ENCODE data around the gene PEPD. TPM values are rescaled to one million over a fixed set of nuclear protein-coding genes. Genes with fewer than 3 reads are reported as not detected.

Gene PEPD
- total and polyA plus RNA-seq, 2 of the 4 experiments (the other 2 are of a cell fraction): 36.7 to 88.4 TPM

GRCh38 chr19:33429891-33430673 lies 91.5 kb downstream of the PEPD start:
- no peak overlapping the region for H3K4ac ChIP-seq (ENCODE audit: low read depth, low read length)
- ATAC-seq (ENCODE audit: low read depth): no peak
- dilution Hi-C loops (cut with HindIII; ENCODE audit: low sequenced_read_pairs, unreplicated experiment) (no loop called here), in situ Hi-C loops (cut with MboI; ENCODE audit: low sequenced_read_pairs) (loop anchor here (5.0 kb wide), 1 partner anchor 342 kb away; no protein-coding TSS in a partner anchor), intact Hi-C loops (cut with micrococcal nuclease) (loop anchor here (1.0 kb wide), 1 partner anchor 341 kb away; no protein-coding TSS in a partner anchor)
- no peak overlapping the region for H3K4me2 ChIP-seq (ENCODE audit: low read depth, low read length)
- H3K9me1 ChIP-seq (ENCODE audit: insufficient read depth, low read length): peaks cover 5% of the 10 kb centered on the region; the same call in 1 of the 2 replicates
- H2AK9ac ChIP-seq (replicated peaks; ENCODE audit: low read depth, low read length, poor library complexity): no peak overlapping the region
- POLR2A ChIA-PET (ENCODE audit: unreplicated experiment): no interaction called here
- WGBS, 2 experiments (ENCODE audit: extremely low coverage in 2 of 2, insufficient read length in 1 of 2): no CpG with 5 or more reads among the region's 17 CpGs
- no peak overlapping the region for H3K14ac ChIP-seq (replicated peaks; ENCODE audit: low read depth, low read length)
- no peak overlapping the region for H3K18ac ChIP-seq (ENCODE audit: low read depth, low read length)
- H3K9me3 ChIP-seq (ENCODE audit: control insufficient read depth, insufficient read depth, low read length): no peaks in the 10 kb centered on the region
- H3K27me3 ChIP-seq (ENCODE audit: control insufficient read depth, insufficient read depth, low read length): no peaks in the 10 kb centered on the region
- H2AK5ac ChIP-seq (ENCODE audit: low read depth, low read length): no peak overlapping the region
- no peak overlapping the region for H2BK15ac ChIP-seq (ENCODE audit: low read depth, low read length)
- no peak overlapping the region for H2BK120ac ChIP-seq (ENCODE audit: low read depth, low read length)
- no peak overlapping the region for H2AFZ ChIP-seq (replicated peaks; ENCODE audit: low read length, poor library complexity)
- H3K79me1 ChIP-seq (ENCODE audit: low read depth in 1 of 2, low read length in 2 of 2): no peaks in the 10 kb centered on the region
- H3K4me3 ChIP-seq (ENCODE audit: insufficient read depth, low read depth, low read length): no peak overlapping the region
- H3K27ac ChIP-seq (ENCODE audit: insufficient read depth, low read length): no peak overlapping the region
- TF ChIP-seq RFX5 (IDR thresholded peaks at IDR 0.05; ENCODE audit: low read depth, low read length) (no peak), MXI1 (IDR thresholded peaks at IDR 0.05; ENCODE audit: borderline replicate concordance, low read depth, low read length) (no peak), MAZ (IDR thresholded peaks at IDR 0.05; ENCODE audit: borderline replicate concordance, low read depth, low read length) (no peak), FOS (IDR thresholded peaks at IDR 0.05; ENCODE audit: low read depth, low read length) (no peak), POLR2A (IDR thresholded peaks at IDR 0.05; ENCODE audit: low read depth, low read length) (no peak), ELK1 (IDR thresholded peaks at IDR 0.05; ENCODE audit: borderline replicate concordance, low read depth, low read length) (no peak), RAD21 (IDR thresholded peaks at IDR 0.05; ENCODE audit: low read length) (no peak), MAFK (IDR thresholded peaks at IDR 0.05; ENCODE audit: low read depth, low read length) (no peak), SMC3 (IDR thresholded peaks at IDR 0.05; ENCODE audit: low read depth, low read length) (no peak), CHD1 (IDR thresholded peaks at IDR 0.05; ENCODE audit: low read depth, low read length) (no peak), CEBPB (IDR thresholded peaks at IDR 0.05; ENCODE audit: low read depth, low read length) (no peak), RCOR1 (IDR thresholded peaks at IDR 0.05; ENCODE audit: insufficient replicate concordance, low read length) (no peak)
- TF ChIP-seq, protein P1, sequence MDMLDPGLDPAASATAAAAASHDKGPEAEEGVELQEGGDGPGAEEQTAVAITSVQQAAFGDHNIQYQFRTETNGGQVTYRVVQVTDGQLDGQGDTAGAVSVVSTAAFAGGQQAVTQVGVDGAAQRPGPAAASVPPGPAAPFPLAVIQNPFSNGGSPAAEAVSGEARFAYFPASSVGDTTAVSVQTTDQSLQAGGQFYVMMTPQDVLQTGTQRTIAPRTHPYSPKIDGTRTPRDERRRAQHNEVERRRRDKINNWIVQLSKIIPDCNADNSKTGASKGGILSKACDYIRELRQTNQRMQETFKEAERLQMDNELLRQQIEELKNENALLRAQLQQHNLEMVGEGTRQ (IDR thresholded peaks at IDR 0.05; ENCODE audit: low read depth, low read length): no peak
- TF ChIP-seq, protein P2, sequence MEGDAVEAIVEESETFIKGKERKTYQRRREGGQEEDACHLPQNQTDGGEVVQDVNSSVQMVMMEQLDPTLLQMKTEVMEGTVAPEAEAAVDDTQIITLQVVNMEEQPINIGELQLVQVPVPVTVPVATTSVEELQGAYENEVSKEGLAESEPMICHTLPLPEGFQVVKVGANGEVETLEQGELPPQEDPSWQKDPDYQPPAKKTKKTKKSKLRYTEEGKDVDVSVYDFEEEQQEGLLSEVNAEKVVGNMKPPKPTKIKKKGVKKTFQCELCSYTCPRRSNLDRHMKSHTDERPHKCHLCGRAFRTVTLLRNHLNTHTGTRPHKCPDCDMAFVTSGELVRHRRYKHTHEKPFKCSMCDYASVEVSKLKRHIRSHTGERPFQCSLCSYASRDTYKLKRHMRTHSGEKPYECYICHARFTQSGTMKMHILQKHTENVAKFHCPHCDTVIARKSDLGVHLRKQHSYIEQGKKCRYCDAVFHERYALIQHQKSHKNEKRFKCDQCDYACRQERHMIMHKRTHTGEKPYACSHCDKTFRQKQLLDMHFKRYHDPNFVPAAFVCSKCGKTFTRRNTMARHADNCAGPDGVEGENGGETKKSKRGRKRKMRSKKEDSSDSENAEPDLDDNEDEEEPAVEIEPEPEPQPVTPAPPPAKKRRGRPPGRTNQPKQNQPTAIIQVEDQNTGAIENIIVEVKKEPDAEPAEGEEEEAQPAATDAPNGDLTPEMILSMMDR (conservative IDR thresholded peaks at IDR 0.05; ENCODE audit: low read depth, low read length): no peak
- H2BK5ac ChIP-seq (ENCODE audit: low read depth, low read length, poor library complexity, severe bottlenecking): no peak overlapping the region
- H3K9ac ChIP-seq (ENCODE audit: low read depth, low read length): no peak overlapping the region
- H4K20me1 ChIP-seq (ENCODE audit: insufficient read depth, low read length): 0 out of 2 replicates have a peak, but pooled peaks cover 4% of the 10 kb centered on the region
- BruUV-seq (replicated peaks): no TSS peak
- no peaks in the 10 kb centered on the region for H3K36me3 ChIP-seq (ENCODE audit: control insufficient read depth, insufficient read depth, low read length)
- H3K23ac ChIP-seq (ENCODE audit: low read depth, low read length): no peak overlapping the region
- no peak overlapping the region for H4K8ac ChIP-seq (ENCODE audit: low read depth in 2 of 2, low read length in 2 of 2)
- peaks cover 5% of the 10 kb centered on the region; the same call in 1 of the 2 replicates for H3K4me1 ChIP-seq (ENCODE audit: control insufficient read depth, insufficient read depth, low read length)
- H4K91ac ChIP-seq (ENCODE audit: insufficient read depth, low read depth, low read length): no peak overlapping the region
- H3K56ac ChIP-seq (ENCODE audit: extremely low read depth, insufficient read depth, low read length): no peak overlapping the region
- CTCF ChIA-PET: interaction anchor here (0.6 to 1.2 kb wide), 5 partner anchors 21 to 347 kb away, joined by 3 to 10 read pairs (median 6); no protein-coding TSS in a partner anchor
- no peak overlapping the region for H2BK20ac ChIP-seq (ENCODE audit: low read depth, low read length)
- H4K5ac ChIP-seq (ENCODE audit: low read depth, low read length): no peak overlapping the region
- DNase-seq: no peak
